Measurements from ENCODE around the gene XPNPEP2.

The XPNPEP2 gene

GRCh38 chrX:129743821-129744220, 5.0 kb downstream of the XPNPEP2 start:
- H3K27ac ChIP-seq (ENCODE audit: low read length) = peak overlapping the region; percentile 97
- H3K4me3 ChIP-seq (ENCODE audit: low read depth in 1 of 2, low read length in 2 of 2) = peak overlapping the region in 1 of 2 experiments; percentile 30; a peak in 1 of 4 replicates
- ATAC-seq (ENCODE audit: insufficient read depth, low read depth) (peak; percentile 74), DNase-seq (peak; percentile 88)
- H3K36me3 ChIP-seq (ENCODE audit: insufficient read depth, low read length) = no peaks in the 10 kb centered on the region
- H4K20me1 ChIP-seq (ENCODE audit: insufficient read depth, low read length) = no peaks in the 10 kb centered on the region
- H2AFZ ChIP-seq (ENCODE audit: low read depth, low read length) = no peak overlapping the region
- H3K27me3 ChIP-seq (ENCODE audit: insufficient read depth, low read length, poor library complexity) = no peaks in the 10 kb centered on the region
- peak overlapping the region; percentile 82 for H3K9ac ChIP-seq (ENCODE audit: low read depth, low read length)
- TF ChIP-seq EZH2 (IDR thresholded peaks at IDR 0.05; ENCODE audit: borderline replicate concordance, low read depth, low read length, severe bottlenecking) (no peak), CTCF (IDR thresholded peaks at IDR 0.05; ENCODE audit: borderline replicate concordance, extremely low read depth, low read length, poor library complexity, severe bottlenecking) (no peak)
- H3K4me1 ChIP-seq (ENCODE audit: insufficient read depth, low read length) = peaks cover 87% of the 10 kb centered on the region
- H3K4me2 ChIP-seq (ENCODE audit: insufficient read depth, low read length) = peak overlapping the region; percentile 60
- peaks cover 11% of the 10 kb centered on the region for H3K79me2 ChIP-seq (ENCODE audit: insufficient read depth, low read length)
- no peaks in the 10 kb centered on the region for H3K9me3 ChIP-seq (ENCODE audit: insufficient read depth, low read length, severe bottlenecking)

- Histone ChIP-seq H3K27me3 (ENCODE audit: insufficient read depth, low read length, poor library complexity) (no peaks in the 10 kb centered on the region), H3K4me3 (ENCODE audit: low read depth in 1 of 2, low read length in 2 of 2) (peak overlapping the region in 1 of 2 experiments; percentile 30; a peak in 2 of 4 replicates), H3K79me2 (ENCODE audit: insufficient read depth, low read length) (peaks cover 11% of the 10 kb centered on the region), H3K27ac (ENCODE audit: low read length) (peak overlapping the region; percentile 97), H2AFZ (ENCODE audit: low read depth, low read length) (no peak overlapping the region), H4K20me1 (ENCODE audit: insufficient read depth, low read length) (no peaks in the 10 kb centered on the region), H3K9ac (ENCODE audit: low read depth, low read length) (peak overlapping the region; percentile 82), H3K9me3 (ENCODE audit: insufficient read depth, low read length, severe bottlenecking) (no peaks in the 10 kb centered on the region), H3K4me1 (ENCODE audit: insufficient read depth, low read length) (peaks cover 76% of the 10 kb centered on the region), H3K36me3 (ENCODE audit: insufficient read depth, low read length) (no peaks in the 10 kb centered on the region), H3K4me2 (ENCODE audit: insufficient read depth, low read length) (peak overlapping the region; percentile 60)
- TF ChIP-seq CTCF (IDR thresholded peaks at IDR 0.05; ENCODE audit: borderline replicate concordance, extremely low read depth, low read length, poor library complexity, severe bottlenecking) = no peak
- no peak for TF ChIP-seq EZH2 (IDR thresholded peaks at IDR 0.05; ENCODE audit: borderline replicate concordance, low read depth, low read length, severe bottlenecking)
- DNase-seq (peak; percentile 91), ATAC-seq (ENCODE audit: insufficient read depth, low read depth) (peak; percentile 65)
These were observed 6.1 kb downstream of the XPNPEP2 start for GRCh38 chrX:129744861-129745321.

- Histone ChIP-seq H4K20me1 (ENCODE audit: insufficient read depth, low read length) (no peaks in the 10 kb centered on the region), H3K9ac (ENCODE audit: low read depth, low read length) (peak overlapping the region; percentile 64), H3K27me3 (ENCODE audit: insufficient read depth, low read length, poor library complexity) (no peaks in the 10 kb centered on the region), H2AFZ (ENCODE audit: low read depth, low read length) (no peak overlapping the region), H3K4me2 (ENCODE audit: insufficient read depth, low read length) (peak overlapping the region; percentile 60), H3K4me3 (ENCODE audit: low read depth in 1 of 2, low read length in 2 of 2) (peak overlapping the region in 1 of 2 experiments; percentile 11; a peak in 1 of 4 replicates), H3K9me3 (ENCODE audit: insufficient read depth, low read length, severe bottlenecking) (no peaks in the 10 kb centered on the region), H3K36me3 (ENCODE audit: insufficient read depth, low read length) (no peaks in the 10 kb centered on the region), H3K79me2 (ENCODE audit: insufficient read depth, low read length) (peaks cover 11% of the 10 kb centered on the region), H3K4me1 (ENCODE audit: insufficient read depth, low read length) (peaks cover 59% of the 10 kb centered on the region), H3K27ac (ENCODE audit: low read length) (peak overlapping the region; percentile 97)
- ATAC-seq (ENCODE audit: insufficient read depth, low read depth) (no peak), DNase-seq (no peak)
- TF ChIP-seq EZH2 (IDR thresholded peaks at IDR 0.05; ENCODE audit: borderline replicate concordance, low read depth, low read length, severe bottlenecking) (no peak), CTCF (IDR thresholded peaks at IDR 0.05; ENCODE audit: borderline replicate concordance, extremely low read depth, low read length, poor library complexity, severe bottlenecking) (no peak)
These were observed 8.0 kb downstream of the XPNPEP2 start for GRCh38 chrX:129746557-129747470.

Measured in DND-41 (cell line).